ENCODE data around the gene RDH5.

GRCh38 chr12:55736780-55737580 lies 16.8 kb downstream of the RDH5 start:
- TF ChIP-seq POU2F2 (IDR thresholded peaks at IDR 0.05; ENCODE audit: low read depth, low read length), result no peak
- no peak for TF ChIP-seq POLR2A (IDR thresholded peaks at IDR 0.05; ENCODE audit: low read depth, low read length)
